Retinal pigment epithelial cell (primary cell): Measurements from ENCODE around the gene PPP1R7.

ENCODE experiments used
- DNase-seq: peaks from one replicate; pipeline ENCODE4 v3.0.0-alpha.2; 2010; ENCODE audit warnings: low read depth
- H3K4me3 ChIP-seq: 2 replicates; pipeline ENCODE4 v1.5.1; 2011; ENCODE audit warnings: mild to moderate bottlenecking, low read length, control low read depth, moderate library complexity
- TF ChIP-seq, protein P1 (sequence below): conservative IDR thresholded peaks from 2 replicates; pipeline ENCODE4 v1.5.1; 2011; ENCODE audit warnings: low read depth, low read length, control low read depth, inconsistent platforms

The PPP1R7 gene

DNA sequence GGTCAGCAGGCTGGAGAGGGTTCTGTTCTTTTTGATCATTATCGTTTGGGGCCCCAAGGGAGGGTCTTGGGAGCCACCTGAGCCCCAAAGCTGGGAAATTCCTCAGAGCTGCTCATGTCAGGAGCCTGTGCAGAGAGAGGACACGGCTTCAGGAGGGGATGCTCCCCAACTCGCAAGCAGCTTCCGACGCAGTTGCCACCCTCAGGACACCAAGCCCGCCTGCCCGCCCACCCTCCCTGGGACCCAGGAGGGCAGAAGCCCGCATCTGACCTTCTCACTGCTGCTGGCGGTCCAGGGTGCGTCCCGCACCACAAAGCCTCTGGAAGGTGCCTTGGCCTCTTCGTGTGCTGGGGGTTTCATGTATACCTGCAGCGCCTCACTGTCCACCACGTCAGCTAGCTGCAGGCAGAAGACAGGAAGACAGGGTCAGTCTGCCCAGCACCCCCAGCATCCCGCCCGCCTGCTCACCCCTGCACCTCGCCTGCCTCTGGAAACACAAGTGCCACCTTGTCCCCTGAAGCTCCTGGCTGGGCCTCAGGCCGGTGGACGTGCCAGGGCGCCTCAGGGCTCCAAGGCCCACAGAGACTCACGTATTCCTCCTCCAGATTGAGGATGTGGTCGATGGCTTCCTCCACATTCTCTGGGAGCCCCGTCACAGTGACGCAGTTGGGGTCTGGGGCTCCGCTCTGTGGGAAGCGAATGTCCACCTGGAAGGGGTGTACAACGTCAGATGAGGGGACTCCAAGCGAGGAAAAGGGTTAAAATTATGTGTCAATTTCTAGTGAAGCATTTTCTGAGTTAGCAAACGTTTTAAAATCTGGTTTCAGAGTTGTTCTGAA, 79.5 kb downstream of the PPP1R7 start:
- TF ChIP-seq, protein P1, sequence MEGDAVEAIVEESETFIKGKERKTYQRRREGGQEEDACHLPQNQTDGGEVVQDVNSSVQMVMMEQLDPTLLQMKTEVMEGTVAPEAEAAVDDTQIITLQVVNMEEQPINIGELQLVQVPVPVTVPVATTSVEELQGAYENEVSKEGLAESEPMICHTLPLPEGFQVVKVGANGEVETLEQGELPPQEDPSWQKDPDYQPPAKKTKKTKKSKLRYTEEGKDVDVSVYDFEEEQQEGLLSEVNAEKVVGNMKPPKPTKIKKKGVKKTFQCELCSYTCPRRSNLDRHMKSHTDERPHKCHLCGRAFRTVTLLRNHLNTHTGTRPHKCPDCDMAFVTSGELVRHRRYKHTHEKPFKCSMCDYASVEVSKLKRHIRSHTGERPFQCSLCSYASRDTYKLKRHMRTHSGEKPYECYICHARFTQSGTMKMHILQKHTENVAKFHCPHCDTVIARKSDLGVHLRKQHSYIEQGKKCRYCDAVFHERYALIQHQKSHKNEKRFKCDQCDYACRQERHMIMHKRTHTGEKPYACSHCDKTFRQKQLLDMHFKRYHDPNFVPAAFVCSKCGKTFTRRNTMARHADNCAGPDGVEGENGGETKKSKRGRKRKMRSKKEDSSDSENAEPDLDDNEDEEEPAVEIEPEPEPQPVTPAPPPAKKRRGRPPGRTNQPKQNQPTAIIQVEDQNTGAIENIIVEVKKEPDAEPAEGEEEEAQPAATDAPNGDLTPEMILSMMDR, result no peak
- DNase-seq, result no peak
- no peak overlapping the region for H3K4me3 ChIP-seq

DNA sequence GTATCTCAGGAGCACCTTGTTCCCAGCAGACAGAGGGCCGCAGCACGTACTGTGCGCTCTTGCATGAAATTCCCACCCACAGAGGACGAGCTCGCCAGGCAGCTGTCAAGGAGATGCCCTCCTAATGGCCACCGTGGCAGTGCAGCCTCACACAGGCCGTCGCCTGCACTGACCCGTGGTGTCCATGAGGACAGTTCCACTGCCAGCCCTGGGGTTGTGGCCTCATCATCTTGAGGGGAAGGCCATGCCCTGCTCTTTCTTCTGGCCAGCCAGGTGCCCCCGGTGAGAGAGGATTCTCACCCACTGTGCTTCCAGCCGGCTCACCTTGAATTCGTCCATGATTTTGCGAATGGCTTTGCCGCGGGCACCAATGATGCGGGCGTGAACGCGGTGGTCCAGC, 80.2 kb downstream of the PPP1R7 start:
- TF ChIP-seq, protein P1, result no peak
- H3K4me3 ChIP-seq, result no peak overlapping the region
- DNase-seq, result no peak

DNA sequence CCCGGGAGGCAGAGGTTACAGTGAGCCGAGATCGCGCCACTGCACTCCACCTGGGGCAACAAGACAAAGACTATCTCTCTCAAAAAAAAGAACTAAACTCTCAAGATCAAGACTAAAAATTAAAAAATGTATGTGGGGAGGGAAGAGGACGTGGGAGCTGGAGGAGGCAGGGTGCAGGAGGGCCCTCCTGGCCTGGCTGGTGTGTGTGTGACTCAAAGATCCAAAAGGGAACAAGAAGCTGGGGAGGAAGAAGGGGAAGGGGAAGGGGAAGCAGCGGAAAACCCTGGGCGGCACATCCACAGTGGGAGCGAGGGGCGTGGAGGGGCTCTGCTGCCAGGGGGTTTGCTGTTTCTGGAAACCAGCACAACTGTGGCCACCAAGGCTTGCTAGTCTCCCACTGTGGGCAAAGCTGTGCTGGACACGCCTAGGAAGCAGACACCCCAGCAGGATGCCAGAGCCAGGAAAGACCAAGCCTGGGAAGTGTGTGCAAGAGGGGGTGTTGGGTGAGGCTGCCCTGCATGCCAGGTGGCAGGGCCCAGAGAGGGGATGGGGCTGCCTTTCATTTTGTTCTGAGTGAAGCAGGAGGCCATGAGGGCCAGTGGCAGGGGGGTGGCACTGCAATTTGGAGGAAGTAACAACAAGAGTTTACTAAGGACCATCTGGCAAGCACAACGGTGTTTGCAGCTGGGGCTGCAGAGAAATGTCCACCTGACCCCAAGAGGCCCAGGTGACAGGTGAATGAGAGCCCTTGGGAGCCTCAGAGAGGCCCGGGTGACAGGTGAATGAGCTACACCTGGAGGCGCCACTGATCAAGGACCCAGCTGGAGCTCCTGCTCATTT, 82.7 kb downstream of the PPP1R7 start:
- no peak for DNase-seq
- TF ChIP-seq, protein P1, result no peak
- H3K4me3 ChIP-seq, result no peak overlapping the region
